ENCODE measurements around the gene PRDM16. TPM values are rescaled to one million over a fixed set of nuclear protein-coding genes. Genes with fewer than 3 reads are reported as not detected.

PRDM16 gene
- total and polyA plus RNA-seq, 3 donors from 2014 or later: 2.1 to 5.6 (median 4.7) TPM

GRCh38 chr1:3231245-3231644 is 162.2 kb downstream of the PRDM16 start:
- Histone ChIP-seq H3K27me3 (no peaks in the 10 kb centered on the region), H3K4me1 (no peaks in the 10 kb centered on the region), H3K9me3 (no peaks in the 10 kb centered on the region), H3K27ac (no peak overlapping the region), H3K36me3 (ENCODE audit: low read depth, missing control alignments) (no peaks in the 10 kb centered on the region), H3K4me3 (no peak overlapping the region)
- no peak for DNase-seq
- intact Hi-C loops (cut with DNase I; ENCODE audit: low total_unique reads): no loop called here
- no peak for TF ChIP-seq POLR2A (IDR thresholded peaks at IDR 0.05)
- TF ChIP-seq CTCF (IDR thresholded peaks at IDR 0.05): no peak
- WGBS, 2 donors: 65 to 68% methylated on average over 21 to 24 of the region's 24 CpGs

GRCh38 chr1:3231826-3232225 is 162.8 kb downstream of the PRDM16 start:
- WGBS, 2 donors: 81 to 85% methylated on average over 14 to 16 of the region's 16 CpGs
- DNase-seq: no peak
- no peaks in the 10 kb centered on the region for H3K9me3 ChIP-seq
- TF ChIP-seq POLR2A (IDR thresholded peaks at IDR 0.05) (no peak), CTCF (IDR thresholded peaks at IDR 0.05) (no peak)
- no peaks in the 10 kb centered on the region for H3K4me1 ChIP-seq
- intact Hi-C loops (cut with DNase I; ENCODE audit: low total_unique reads): no loop called here
- no peaks in the 10 kb centered on the region for H3K27me3 ChIP-seq
- H3K27ac ChIP-seq: no peak overlapping the region
- H3K4me3 ChIP-seq: no peak overlapping the region
- no peaks in the 10 kb centered on the region for H3K36me3 ChIP-seq (ENCODE audit: low read depth, missing control alignments)

GRCh38 chr1:3233031-3233430 is 164.0 kb downstream of the PRDM16 start:
- Histone ChIP-seq H3K9me3 (no peaks in the 10 kb centered on the region), H3K27me3 (no peaks in the 10 kb centered on the region), H3K4me1 (no peaks in the 10 kb centered on the region), H3K27ac (no peak overlapping the region), H3K4me3 (no peak overlapping the region), H3K36me3 (ENCODE audit: low read depth, missing control alignments) (no peaks in the 10 kb centered on the region)
- TF ChIP-seq POLR2A (IDR thresholded peaks at IDR 0.05) (no peak), CTCF (IDR thresholded peaks at IDR 0.05) (no peak)
- WGBS, 2 donors: 85 to 86% methylated on average over 14 to 15 of the region's 15 CpGs
- no peak for DNase-seq
- intact Hi-C loops (cut with DNase I; ENCODE audit: low total_unique reads): no loop called here

- H3K27me3 ChIP-seq: no peaks in the 10 kb centered on the region
- H3K27ac ChIP-seq: no peak overlapping the region
- 79 to 85% methylated on average over 6 to 8 of the region's 8 CpGs for WGBS, 2 donors
- no peak for DNase-seq
- TF ChIP-seq CTCF (IDR thresholded peaks at IDR 0.05) (no peak), POLR2A (IDR thresholded peaks at IDR 0.05) (no peak)
- H3K36me3 ChIP-seq (ENCODE audit: low read depth, missing control alignments): no peaks in the 10 kb centered on the region
- H3K4me1 ChIP-seq: no peaks in the 10 kb centered on the region
- H3K4me3 ChIP-seq: no peak overlapping the region
- H3K9me3 ChIP-seq: no peaks in the 10 kb centered on the region
- intact Hi-C loops (cut with DNase I; ENCODE audit: low total_unique reads): no loop called here
Measured at GRCh38 chr1:3233551-3233950, 164.5 kb downstream of the PRDM16 start.

- TF ChIP-seq CTCF (IDR thresholded peaks at IDR 0.05): no peak
- TF ChIP-seq POLR2A (IDR thresholded peaks at IDR 0.05): no peak
- DNase-seq: no peak
- intact Hi-C loops (cut with DNase I; ENCODE audit: low total_unique reads): no loop called here
- Histone ChIP-seq H3K27me3 (no peaks in the 10 kb centered on the region), H3K9me3 (no peaks in the 10 kb centered on the region), H3K4me1 (no peaks in the 10 kb centered on the region), H3K27ac (no peak overlapping the region), H3K4me3 (no peak overlapping the region), H3K36me3 (ENCODE audit: low read depth, missing control alignments) (no peaks in the 10 kb centered on the region)
- WGBS, 2 donors: 93 to 94% methylated on average over 8 to 15 of the region's 15 CpGs
Measured at GRCh38 chr1:3234281-3234680, 165.3 kb downstream of the PRDM16 start.

Measured in testis (tissue), 3 donors.